Caco-2 (cell line): Measurements from ENCODE around the gene TMEM198. TPM values are rescaled to one million over a fixed set of nuclear protein-coding genes. Genes with fewer than 3 reads are reported as not detected.

Source experiments
- BruUV-seq: library from RNA; stranded (reverse); fragments of 400-500 nt; replicated peaks from 2 replicates; lab custom pipeline; 2021; lab: Mats Ljungman, UMichigan
- CTCF ChIA-PET: fragments of 300-600 bp; sonication (Branson Sonifier 250); formaldehyde crosslinking; loops from one replicate; lab custom pipeline; 2022; ENCODE audit warnings: antibody characterized with exemption; lab: Charles Lee
- POLR2A ChIA-PET: fragments of 300-600 bp; sonication (Branson Sonifier 250); formaldehyde crosslinking; loops from one replicate; lab custom pipeline; 2022; ENCODE audit warnings: antibody characterized with exemption; lab: Charles Lee
- DNase-seq, 2 experiments: peaks; one replicate each; pipeline versions ENCODE4 v3.0.0 to v3.0.0-alpha.2; 2020 to 2022
- H3K27me3 ChIP-seq: replicated peaks from 2 replicates; pipeline ENCODE4 v1.6.0; 2011; ENCODE audit warnings: low read length; ENCODE audit not compliant: control insufficient read depth, insufficient read depth
- H3K36me3 ChIP-seq: 2 replicates; pipeline ENCODE4 v1.5.1; 2011; ENCODE audit warnings: low read length; ENCODE audit not compliant: control insufficient read depth, insufficient read depth
- H3K4me1 ChIP-seq: fragments of 250-450 bp; sonication (Bioruptor Pico); 2 replicates; pipeline ENCODE4 v1.5.1; 2020; ENCODE audit warnings: mild to moderate bottlenecking
- H3K4me3 ChIP-seq: 2 replicates; pipeline ENCODE4 v1.5.1; 2011; ENCODE audit warnings: low read depth, mild to moderate bottlenecking, control low read depth, low read length
- H3K9me3 ChIP-seq: fragments of 250-450 bp; sonication (Bioruptor Pico); 2 replicates; pipeline ENCODE4 v1.5.1; 2020; ENCODE audit warnings: mild to moderate bottlenecking, moderate library complexity
- H3K27ac Mint-ChIP-seq: one replicate; pipeline ENCODE4 v1.8.0; 2022; ENCODE audit warnings: mixed read lengths; ENCODE audit not compliant: unreplicated experiment
- H3K27me3 Mint-ChIP-seq: one replicate; pipeline ENCODE4 v1.8.0; 2022; ENCODE audit warnings: mixed read lengths; ENCODE audit not compliant: insufficient read depth, unreplicated experiment
- H3K36me3 Mint-ChIP-seq: one replicate; pipeline ENCODE4 v1.8.0; 2022; ENCODE audit warnings: mild to moderate bottlenecking, mixed read lengths; ENCODE audit not compliant: insufficient read depth, unreplicated experiment
- H3K4me1 Mint-ChIP-seq: one replicate; pipeline ENCODE4 v1.8.0; 2022; ENCODE audit warnings: low read depth, mixed read lengths; ENCODE audit not compliant: unreplicated experiment
- H3K4me3 Mint-ChIP-seq: one replicate; pipeline ENCODE4 v1.8.0; 2022; ENCODE audit warnings: mild to moderate bottlenecking, moderate library complexity, mixed read lengths; ENCODE audit not compliant: unreplicated experiment
- H3K9me3 Mint-ChIP-seq: one replicate; pipeline ENCODE4 v1.8.0; 2022; ENCODE audit warnings: mixed read lengths; ENCODE audit not compliant: unreplicated experiment
- CTCF ChIP-seq, 2 experiments: fragments of 200-600 bp in 1 of 2; IDR thresholded peaks; 1 replicate in 1 of 2; 2 replicates in 1 of 2; pipeline versions ENCODE4 v1.5.1 to v1.8.0; 2011 to 2022; ENCODE audit warnings: antibody characterized with exemption in 1 of 2, control low read depth in 1 of 2, inconsistent platforms in 1 of 2, low read depth in 1 of 2, low read length in 1 of 2, mild to moderate bottlenecking in 1 of 2, moderate library complexity in 1 of 2; ENCODE audit not compliant: insufficient read depth in 1 of 2, severe bottlenecking in 1 of 2, unreplicated experiment in 1 of 2
- intact Hi-C: fragments of 100-400 bp; cut with micrococcal nuclease; formaldehyde crosslinking; loops from one replicate; pipeline ENCODE4 v1.10.0; 2022; ENCODE audit not compliant: unreplicated experiment
- total RNA-seq: library from RNA; stranded (reverse); gene quantifications from 2 replicates; pipeline ENCODE4 v1.2.3, GENCODE V29; 2022

Gene TMEM198
- total RNA-seq, 1 experiment from 2014 or later: 8.5 TPM

GRCh38 chr2:219552382-219553167 is 8.7 kb downstream of the TMEM198 start:
- H3K9me3 Mint-ChIP-seq: no peaks in the 10 kb centered on the region
- H3K27me3 ChIP-seq: no peaks in the 10 kb centered on the region
- ChIA-PET POLR2A (interaction anchor here (0.7 to 1.0 kb wide), 4 partner anchors 9 to 137 kb away, joined by 3 to 9 read pairs (median 4); partner anchors contain the start of gene OBSL1), CTCF (interaction anchor here (0.6 to 2.0 kb wide), 6 partner anchors 9 to 137 kb away, joined by 3 to 9 read pairs (median 4); partner anchors contain the start of genes CHPF, STK11IP and TMEM198)
- H3K27me3 Mint-ChIP-seq: no peaks in the 10 kb centered on the region
- BruUV-seq: no TSS peak
- peaks cover 5% of the 10 kb centered on the region for H3K36me3 Mint-ChIP-seq
- DNase-seq: peak; percentile 88 to 93
- no peaks in the 10 kb centered on the region for H3K4me1 Mint-ChIP-seq
- no peaks in the 10 kb centered on the region for H3K9me3 ChIP-seq
- intact Hi-C loops: loop anchor here (1.0 kb wide), 2 partner anchors 9 to 90 kb away; partner anchors contain the start of gene CHPF
- H3K27ac Mint-ChIP-seq: peak overlapping the region; percentile 35
- peaks cover 4% of the 10 kb centered on the region for H3K4me1 ChIP-seq
- no peaks in the 10 kb centered on the region; the same call in 1 of the 2 replicates for H3K36me3 ChIP-seq
- no peak for TF ChIP-seq CTCF (IDR thresholded peaks at IDR 0.05; ENCODE audit: insufficient read depth in 1 of 2, low read depth in 1 of 2, low read length in 1 of 2, severe bottlenecking in 1 of 2, unreplicated experiment in 1 of 2)
- peak overlapping the region; percentile 87 for H3K4me3 ChIP-seq
- peak overlapping the region; percentile 79 for H3K4me3 Mint-ChIP-seq

- H3K4me1 ChIP-seq: peaks cover 4% of the 10 kb centered on the region
- Mint-ChIP-seq H3K36me3 (peaks cover 5% of the 10 kb centered on the region), H3K27ac (no peak overlapping the region), H3K9me3 (no peaks in the 10 kb centered on the region), H3K4me1 (no peaks in the 10 kb centered on the region), H3K27me3 (no peaks in the 10 kb centered on the region), H3K4me3 (peak overlapping the region; percentile 79)
- no peak for DNase-seq
- H3K36me3 ChIP-seq: no peaks in the 10 kb centered on the region; the same call in 1 of the 2 replicates
- POLR2A ChIA-PET: interaction anchor here (0.9 to 1.0 kb wide), 2 partner anchors 9 to 18 kb away, joined by 3 to 4 read pairs; partner anchors contain the start of gene OBSL1
- no peaks in the 10 kb centered on the region for H3K27me3 ChIP-seq
- no TSS peak for BruUV-seq
- peak overlapping the region; percentile 87 for H3K4me3 ChIP-seq
- no peak for TF ChIP-seq CTCF (IDR thresholded peaks at IDR 0.05; ENCODE audit: insufficient read depth in 1 of 2, low read depth in 1 of 2, low read length in 1 of 2, severe bottlenecking in 1 of 2, unreplicated experiment in 1 of 2)
- no peaks in the 10 kb centered on the region for H3K9me3 ChIP-seq
- intact Hi-C loops: no loop called here
- CTCF ChIA-PET: interaction anchor here (0.7 to 2.0 kb wide), 5 partner anchors 8 to 136 kb away, joined by 3 to 9 read pairs (median 7); partner anchors contain the start of genes CHPF, STK11IP and TMEM198
These were observed 9.3 kb downstream of the TMEM198 start for GRCh38 chr2:219553168-219553417.

- Mint-ChIP-seq H3K27me3 (no peaks in the 10 kb centered on the region), H3K36me3 (peaks cover 5% of the 10 kb centered on the region), H3K9me3 (no peaks in the 10 kb centered on the region), H3K27ac (peak overlapping the region; percentile 19), H3K4me3 (peak overlapping the region; percentile 79), H3K4me1 (no peaks in the 10 kb centered on the region)
- POLR2A ChIA-PET: no interaction called here
- no TSS peak for BruUV-seq
- no peak for DNase-seq
- Histone ChIP-seq H3K27me3 (no peaks in the 10 kb centered on the region; the same call in 1 of the 2 replicates), H3K36me3 (no peaks in the 10 kb centered on the region), H3K4me1 (peaks cover 4% of the 10 kb centered on the region), H3K9me3 (no peaks in the 10 kb centered on the region), H3K4me3 (peak overlapping the region; percentile 87; the same call in 1 of the 2 replicates)
- intact Hi-C loops: no loop called here
- CTCF ChIA-PET: interaction anchor here (0.8 to 2.0 kb wide), 2 partner anchors 10 to 90 kb away, joined by 7 to 8 read pairs; partner anchors contain the start of genes CHPF and TMEM198
- no peak for TF ChIP-seq CTCF (IDR thresholded peaks at IDR 0.05; ENCODE audit: insufficient read depth in 1 of 2, low read depth in 1 of 2, low read length in 1 of 2, severe bottlenecking in 1 of 2, unreplicated experiment in 1 of 2)
These were observed 9.7 kb downstream of the TMEM198 start for GRCh38 chr2:219553463-219553963.
